Fibroblast of mammary gland (primary cell): ENCODE measurements around the gene SLC39A7.

Source experiments
- DNase-seq: peaks from one replicate; pipeline ENCODE4 v3.0.0-alpha.2; 2010; ENCODE audit warnings: low read depth
- H3K4me3 ChIP-seq: 2 replicates; pipeline ENCODE4 v1.5.1; 2011; ENCODE audit warnings: low read depth, mild to moderate bottlenecking, low read length, moderate library complexity; ENCODE audit not compliant: control insufficient read depth
- TF ChIP-seq, protein P1 (sequence below): conservative IDR thresholded peaks from 2 replicates; pipeline ENCODE4 v1.5.1; 2011; ENCODE audit warnings: low read depth, low read length, inconsistent platforms; ENCODE audit not compliant: control insufficient read depth, insufficient read depth

SLC39A7 gene

DNA sequence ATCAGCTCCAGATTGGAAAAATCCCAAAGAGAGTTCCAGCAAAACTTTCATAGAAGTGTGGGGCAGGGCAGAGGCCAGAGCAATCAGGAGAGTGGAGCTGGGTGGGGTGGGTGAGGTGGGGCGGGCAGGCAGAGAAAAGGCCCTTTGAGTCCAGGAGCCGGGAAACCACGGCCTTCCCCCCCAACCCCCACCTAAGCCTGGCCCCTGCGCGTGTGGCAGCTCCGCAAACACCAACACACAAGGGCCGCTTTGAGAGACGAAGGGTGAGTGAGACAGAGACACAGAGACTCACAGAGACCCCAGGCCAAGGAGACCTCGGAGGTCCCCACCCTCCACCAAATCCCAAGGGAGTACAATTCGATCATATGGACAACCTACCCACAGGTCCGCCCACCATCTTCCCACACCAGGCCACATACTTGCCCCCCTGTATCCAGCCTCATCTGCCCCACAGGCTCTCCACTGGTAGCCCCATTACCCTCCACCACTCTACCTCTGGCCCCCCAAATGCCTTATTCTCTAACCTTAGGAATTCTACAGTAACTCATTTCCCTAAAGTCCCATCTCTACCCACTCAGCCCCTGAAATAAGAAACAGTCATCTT is 10.1 kb upstream of the SLC39A7 start:
- H3K4me3 ChIP-seq: no peak overlapping the region
- no peak for DNase-seq
- TF ChIP-seq, protein P1, sequence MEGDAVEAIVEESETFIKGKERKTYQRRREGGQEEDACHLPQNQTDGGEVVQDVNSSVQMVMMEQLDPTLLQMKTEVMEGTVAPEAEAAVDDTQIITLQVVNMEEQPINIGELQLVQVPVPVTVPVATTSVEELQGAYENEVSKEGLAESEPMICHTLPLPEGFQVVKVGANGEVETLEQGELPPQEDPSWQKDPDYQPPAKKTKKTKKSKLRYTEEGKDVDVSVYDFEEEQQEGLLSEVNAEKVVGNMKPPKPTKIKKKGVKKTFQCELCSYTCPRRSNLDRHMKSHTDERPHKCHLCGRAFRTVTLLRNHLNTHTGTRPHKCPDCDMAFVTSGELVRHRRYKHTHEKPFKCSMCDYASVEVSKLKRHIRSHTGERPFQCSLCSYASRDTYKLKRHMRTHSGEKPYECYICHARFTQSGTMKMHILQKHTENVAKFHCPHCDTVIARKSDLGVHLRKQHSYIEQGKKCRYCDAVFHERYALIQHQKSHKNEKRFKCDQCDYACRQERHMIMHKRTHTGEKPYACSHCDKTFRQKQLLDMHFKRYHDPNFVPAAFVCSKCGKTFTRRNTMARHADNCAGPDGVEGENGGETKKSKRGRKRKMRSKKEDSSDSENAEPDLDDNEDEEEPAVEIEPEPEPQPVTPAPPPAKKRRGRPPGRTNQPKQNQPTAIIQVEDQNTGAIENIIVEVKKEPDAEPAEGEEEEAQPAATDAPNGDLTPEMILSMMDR: no peak

DNA sequence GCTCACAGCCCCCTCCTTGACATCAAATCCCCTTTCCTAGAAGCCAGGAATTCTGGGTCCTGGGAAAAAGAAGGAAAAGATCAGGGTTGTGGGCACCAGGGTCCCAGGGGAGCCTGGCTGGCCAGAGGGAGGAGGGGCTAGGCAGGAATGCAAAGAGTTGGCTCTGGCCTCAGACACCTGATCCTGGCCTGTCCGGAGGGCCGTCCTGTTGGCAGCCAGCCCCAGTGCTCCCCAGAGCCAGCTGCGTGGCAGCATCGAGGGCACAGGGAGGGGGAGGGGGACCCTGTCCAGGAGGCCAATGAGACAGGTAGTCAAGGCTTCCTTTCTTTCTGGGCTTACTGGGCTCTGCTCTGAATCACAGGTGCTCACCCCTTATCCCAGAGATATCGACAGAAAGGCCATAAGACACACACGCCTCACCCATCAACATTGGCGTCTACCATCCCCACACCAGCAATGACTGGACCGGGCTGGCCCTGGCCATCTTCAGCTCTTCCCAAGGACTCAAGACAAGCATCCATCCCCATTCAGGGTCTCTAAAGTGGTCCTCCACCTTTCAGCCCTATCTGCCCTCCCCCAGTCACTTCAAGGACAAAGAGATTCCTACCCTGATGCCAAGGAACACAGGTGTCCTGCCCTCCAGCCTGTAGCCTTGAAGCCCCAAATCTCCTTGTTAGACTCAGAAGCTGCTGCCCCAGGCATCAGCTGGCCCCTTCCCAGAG is 9.1 kb upstream of the SLC39A7 start:
- TF ChIP-seq, protein P1: no peak
- no peak for DNase-seq
- no peak overlapping the region for H3K4me3 ChIP-seq

DNA sequence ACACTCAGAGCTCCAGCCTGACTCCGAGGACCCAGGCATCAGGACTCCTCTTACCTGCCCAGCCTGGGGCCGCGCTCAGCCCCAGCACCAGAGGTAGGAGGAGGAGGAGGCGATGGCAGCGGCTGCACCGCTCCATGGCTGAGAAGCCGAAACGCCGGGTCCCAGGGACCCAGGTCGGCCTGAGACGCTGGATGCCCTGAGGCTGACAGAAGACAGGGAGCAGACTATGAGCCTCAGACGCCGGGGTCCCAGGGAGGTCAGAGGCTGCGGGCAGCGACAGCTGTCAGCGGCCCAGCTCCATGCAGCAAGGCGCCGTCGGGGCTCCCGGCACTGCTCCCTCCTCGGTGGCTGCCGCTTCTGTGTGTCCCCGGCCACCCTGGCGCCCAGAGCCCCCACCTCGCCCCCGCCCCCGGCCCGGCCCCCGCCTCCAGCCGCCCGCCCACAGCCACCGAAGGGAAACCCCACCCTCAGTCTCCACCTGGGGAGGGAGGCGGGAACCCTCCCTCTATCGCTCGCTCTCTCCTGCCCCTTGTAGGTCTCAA is 8.5 kb upstream of the SLC39A7 start, which contains the start of gene COL11A2:
TSS of gene COL11A2 (minus strand) at position 363 of the 542 bp plus-strand sequence. CDS start at position 136, 227 bp downstream.
- H3K4me3 ChIP-seq: peak within 1 kb of the TSS; percentile 20
- no peak for DNase-seq
- TF ChIP-seq, protein P1: no peak

DNA sequence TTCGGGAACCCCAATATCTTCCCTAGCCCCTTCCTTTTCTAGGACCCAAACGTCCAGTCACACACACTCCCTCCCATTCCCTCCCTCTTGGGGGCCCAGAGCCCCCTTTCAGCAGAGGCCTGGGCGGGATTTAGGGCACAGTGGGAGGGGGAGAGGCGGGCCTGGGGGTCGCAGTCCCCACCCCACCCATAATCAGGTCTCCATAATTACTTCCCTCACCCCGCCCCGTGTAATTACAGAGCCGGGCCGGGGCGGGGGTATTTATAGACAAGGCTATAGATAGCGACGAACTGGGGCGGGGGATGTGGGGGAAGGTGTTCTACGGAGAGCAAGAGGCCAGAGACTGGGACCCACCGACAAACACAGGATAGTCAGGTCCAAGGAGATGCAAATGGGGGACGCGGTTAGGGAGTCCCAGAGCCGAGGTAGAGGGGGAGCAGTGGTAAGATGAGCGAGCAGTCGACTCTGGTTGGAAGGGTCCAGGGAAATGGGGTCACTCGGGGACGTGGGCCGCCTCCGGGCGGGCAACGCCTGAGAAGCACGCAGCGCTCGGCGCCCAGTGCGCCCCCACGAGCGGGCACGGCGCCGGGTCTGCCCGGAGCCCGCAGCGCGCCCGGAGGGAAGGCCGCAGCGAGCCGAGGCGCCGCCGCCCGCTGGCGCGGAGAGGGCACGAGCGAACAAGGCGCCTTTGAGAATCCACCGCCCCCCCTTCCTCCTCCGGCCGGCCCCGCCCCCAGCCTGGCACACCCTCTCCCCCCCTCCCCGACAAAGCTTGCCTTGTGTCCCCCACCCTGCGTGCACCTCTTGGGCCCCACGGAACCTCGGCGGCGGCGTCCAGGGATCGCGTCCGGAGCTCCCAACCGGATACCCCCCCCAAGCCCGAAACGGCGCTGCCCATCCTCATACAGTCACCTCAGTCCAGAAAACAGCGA is 7.7 kb upstream of the SLC39A7 start:
- TF ChIP-seq, protein P1: no peak
- no peak for DNase-seq
- peak overlapping the region; percentile 20 for H3K4me3 ChIP-seq

DNA sequence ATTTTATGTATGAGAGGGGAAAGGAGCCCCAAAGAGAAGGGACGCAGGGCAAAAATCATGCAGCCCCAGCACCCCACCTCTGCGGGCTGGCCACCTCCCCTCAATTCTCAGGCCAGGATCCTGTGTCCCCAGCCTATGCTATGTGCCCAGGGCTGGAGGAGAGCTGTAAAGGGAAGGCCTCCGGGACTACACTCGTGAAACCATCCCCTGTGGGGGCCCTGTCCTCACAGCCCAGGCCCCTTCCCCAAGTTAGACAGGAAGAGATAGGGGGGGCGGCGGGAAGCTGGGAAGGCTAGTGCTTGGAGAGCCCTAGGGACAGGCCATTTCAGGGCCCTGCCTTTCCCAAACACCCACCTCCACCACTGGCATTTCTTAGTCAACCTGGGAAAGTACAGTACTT is 7.0 kb upstream of the SLC39A7 start:
- TF ChIP-seq, protein P1: no peak
- H3K4me3 ChIP-seq: no peak overlapping the region

DNA sequence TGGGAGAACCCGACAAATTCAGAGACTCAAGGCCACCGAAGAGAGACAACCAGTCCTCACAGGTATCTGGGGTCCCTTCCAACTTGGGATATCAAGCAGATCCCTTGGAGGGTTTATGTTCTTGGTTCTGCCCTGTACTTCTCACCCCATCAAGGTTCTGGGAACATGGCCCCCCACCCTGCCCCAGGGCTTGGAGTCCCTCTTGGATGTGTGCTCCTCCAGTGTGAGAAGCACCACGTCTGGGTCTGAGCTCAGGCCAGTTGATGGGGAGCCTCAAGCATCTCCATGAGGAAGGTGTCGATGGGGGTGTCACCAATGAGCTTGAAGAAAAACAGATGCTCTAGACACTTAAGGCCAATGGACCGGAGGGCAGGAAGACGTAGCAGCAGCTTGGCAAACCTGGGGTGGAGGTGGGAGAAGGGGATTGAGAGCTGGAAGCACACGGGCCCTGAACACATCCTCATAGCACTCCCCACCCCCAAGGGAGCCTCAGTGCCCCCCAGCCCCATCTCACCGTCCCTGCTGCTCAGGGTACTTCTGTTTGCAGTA is 6.2 kb upstream of the SLC39A7 start:
- H3K4me3 ChIP-seq: no peak overlapping the region
- TF ChIP-seq, protein P1: no peak
- DNase-seq: no peak

More for the DNA sequence above, 7.0 kb upstream of the SLC39A7 start:
- no peak for DNase-seq
